ENCODE measurements around the gene TINAGL1.

The TINAGL1 gene

DNA sequence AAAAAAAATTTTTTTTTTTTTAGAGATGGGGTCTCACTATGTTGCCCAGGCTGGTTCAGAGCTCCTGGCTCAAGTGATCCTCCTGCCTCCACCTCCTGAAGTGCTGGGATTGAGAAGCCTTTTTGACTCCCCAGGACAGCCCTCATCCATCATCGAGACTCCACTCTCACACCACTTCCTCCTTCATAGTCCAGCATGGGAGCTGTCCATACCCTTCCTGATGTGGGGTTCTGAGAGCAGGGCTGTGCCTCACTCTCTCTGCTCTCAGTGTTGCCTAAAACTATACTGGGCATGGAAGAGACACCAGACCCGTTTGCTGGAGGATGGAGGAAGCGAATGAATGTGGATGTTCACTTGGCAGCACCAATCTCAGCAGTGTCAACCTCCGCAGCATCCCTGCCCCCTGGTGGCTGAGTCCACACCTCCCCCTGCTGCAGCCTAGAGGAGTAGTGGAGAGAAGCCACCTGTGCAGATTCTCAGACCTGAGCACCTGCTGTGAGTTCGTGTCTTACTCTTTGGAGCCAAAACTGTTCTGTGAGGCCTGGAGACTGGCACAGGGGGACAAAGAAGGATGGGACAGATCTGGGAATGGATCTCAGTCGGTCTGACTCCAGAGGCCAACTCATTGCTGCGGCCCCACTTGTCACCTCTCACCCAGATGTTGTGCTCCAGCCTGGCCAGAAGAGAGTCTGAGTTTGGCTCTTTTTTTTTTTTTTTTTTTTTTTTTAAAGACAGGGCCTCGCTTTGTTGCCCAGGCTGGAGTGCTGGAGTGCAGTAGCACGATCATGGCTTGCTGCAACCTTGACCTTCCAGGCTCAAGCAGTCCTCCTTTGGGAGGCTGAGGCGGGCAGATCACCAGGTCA, 17.7 kb downstream of the TINAGL1 start:
- peak; percentile 72 for FAIRE-seq
- peak; percentile 68 for DNase-seq (ENCODE audit: insufficient read length, low spot score)
- TF ChIP-seq POLR2A (IDR thresholded peaks at IDR 0.05; ENCODE audit: low read depth, low read length) = no peak

DNA sequence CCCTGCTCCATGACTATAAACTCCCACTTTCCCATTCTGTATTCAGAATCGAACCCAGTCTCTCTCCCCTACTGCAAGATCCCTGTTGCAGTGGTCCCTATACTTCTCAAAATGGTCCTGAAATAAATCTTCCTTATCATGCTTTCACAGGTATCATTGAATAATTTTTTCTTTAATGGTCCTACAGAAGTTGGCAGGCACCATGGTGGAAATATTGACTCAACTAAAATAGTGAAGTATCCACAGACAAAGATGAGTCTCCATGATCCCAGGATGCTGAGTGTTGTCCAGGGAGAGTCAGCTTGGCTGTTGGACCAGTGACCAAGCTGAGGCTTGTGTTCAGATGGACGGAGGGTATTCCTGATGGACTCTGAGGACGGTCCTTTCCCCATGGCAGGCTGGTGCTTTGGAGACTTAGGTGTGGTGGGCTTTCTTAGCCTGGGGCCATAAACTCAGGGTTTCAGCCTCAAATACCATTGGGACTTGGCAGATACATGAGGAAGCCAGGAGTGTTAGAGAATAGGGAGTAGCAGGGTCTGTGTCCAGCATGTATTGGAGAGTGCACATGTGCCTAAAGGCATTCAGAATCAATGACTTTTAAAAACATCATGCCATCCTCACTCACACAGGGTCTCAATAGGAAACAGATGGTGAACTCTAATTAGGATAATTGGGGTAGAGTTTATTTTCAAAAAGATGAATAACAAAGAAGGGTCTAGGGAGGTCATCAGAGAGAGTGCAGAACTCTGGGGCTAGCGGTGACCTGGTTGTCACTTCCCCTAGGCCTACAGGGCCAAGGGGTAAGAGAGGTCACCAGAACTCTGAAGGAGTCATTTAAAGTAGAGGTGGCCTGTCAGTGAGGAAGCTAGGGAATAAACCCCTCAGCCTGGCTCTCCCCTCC, 19.8 kb downstream of the TINAGL1 start:
- TF ChIP-seq POLR2A (IDR thresholded peaks at IDR 0.05; ENCODE audit: low read depth, low read length) = no peak
- FAIRE-seq (no peak), DNase-seq (ENCODE audit: insufficient read length, low spot score) (no peak)

DNA sequence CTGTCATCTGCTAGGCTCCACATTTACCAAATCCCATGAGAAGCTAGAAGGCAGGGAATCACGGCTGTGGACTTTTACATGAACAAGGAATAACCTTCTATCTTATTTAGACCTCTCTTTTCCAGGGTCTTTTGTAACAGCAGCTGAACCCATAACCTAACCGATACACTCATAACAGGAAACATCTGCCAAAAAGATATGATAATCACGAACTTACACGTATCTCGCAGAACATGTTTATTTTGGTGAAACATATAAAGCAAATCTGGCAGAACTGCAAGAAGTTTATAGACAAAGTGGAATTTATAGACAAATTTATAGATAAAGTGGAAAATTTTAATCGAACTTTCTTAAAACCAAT, 20.4 kb downstream of the TINAGL1 start:
- no peak for FAIRE-seq

DNA sequence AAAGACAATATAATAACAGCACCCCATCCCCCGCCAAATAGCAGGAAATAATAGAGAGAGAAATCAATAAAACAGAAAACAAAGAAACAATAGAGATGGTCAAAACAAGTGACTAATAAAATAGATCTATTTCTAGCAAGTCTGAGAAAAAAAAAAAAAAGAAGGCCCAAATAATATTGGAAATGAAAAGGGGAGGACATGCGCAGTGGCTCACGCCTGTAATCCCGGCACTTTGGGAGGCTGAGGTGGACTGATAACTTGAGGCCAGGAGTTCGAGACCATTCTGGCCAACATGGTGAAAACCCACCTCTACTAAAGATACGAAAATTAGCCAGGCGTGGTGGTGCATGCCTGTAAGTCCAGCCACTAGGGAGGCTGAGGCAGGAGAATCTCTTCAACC, 22.7 kb downstream of the TINAGL1 start:
- no peak for FAIRE-seq
- DNase-seq (ENCODE audit: insufficient read length, low spot score) = no peak
- TF ChIP-seq POLR2A (IDR thresholded peaks at IDR 0.05; ENCODE audit: low read depth, low read length) = no peak

More for the DNA sequence above, 20.4 kb downstream of the TINAGL1 start:
- DNase-seq (ENCODE audit: insufficient read length, low spot score) = no peak
- no peak for TF ChIP-seq POLR2A (IDR thresholded peaks at IDR 0.05; ENCODE audit: low read depth, low read length)

DNA sequence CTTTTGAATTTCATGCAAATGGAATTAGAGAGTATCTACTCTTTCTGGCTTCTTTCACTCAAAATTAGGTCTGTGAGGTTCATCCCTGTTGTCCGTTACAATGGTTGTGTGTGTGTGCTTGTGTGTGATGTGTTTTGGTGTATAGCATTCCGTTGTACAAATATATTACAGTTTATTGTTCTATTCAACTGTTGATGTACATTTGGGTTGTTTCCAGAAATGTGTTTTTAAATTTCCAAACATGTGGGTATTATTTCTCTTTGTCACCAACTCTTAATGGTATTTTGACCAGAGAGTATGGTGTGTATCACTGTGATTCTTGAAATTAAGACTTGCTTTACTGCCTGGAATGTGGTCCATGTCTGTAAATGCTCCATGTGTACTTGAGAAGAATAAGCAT, 24.3 kb downstream of the TINAGL1 start:
- no peak for FAIRE-seq
- no peak for TF ChIP-seq POLR2A (IDR thresholded peaks at IDR 0.05; ENCODE audit: low read depth, low read length)
- no peak for DNase-seq (ENCODE audit: insufficient read length, low spot score)

DNA sequence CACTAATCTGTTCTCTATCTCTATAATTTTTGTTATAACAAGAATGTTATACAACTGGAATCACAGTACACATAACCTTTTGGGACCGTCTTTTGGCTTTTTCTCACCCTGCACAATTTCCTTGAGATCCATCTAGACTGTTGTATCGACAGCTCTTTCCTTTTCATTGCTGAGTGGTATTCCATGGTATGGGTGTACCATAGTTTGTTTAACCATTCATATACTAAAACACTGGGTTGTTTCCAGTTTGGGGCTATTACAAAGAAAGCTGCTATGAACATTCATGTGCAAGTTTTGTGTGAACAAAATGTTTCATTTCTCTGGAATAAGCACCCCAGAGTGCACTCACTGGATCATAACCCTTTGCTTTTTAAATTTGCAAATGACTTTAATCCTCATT, 25.8 kb downstream of the TINAGL1 start:
- FAIRE-seq = no peak
- no peak for DNase-seq (ENCODE audit: insufficient read length, low spot score)
- no peak for TF ChIP-seq POLR2A (IDR thresholded peaks at IDR 0.05; ENCODE audit: low read depth, low read length)

DNA sequence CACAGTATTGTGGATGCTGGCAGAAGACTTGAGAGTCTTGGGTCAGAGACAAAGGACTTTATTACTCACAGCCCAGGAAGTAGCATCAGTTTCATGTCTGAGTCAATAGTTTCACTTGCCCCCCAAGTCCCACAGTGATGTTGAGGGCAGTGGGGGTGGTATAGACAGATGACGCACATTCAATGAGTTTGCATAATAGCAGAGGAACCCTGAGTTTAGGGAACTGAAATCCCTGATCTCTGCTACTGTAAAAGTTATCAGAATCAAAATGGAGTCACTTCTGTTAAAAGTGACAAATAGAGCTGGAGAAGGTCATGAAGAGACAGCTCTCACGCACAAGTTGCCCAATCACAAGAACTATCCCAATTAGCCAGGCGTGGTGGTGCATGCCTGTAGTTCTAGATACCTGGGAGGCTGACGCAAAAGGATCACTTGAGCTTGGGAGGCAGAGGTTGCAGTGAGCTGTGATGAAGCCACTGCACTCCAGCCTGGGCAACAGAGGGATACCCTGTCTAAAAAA, 29.7 kb downstream of the TINAGL1 start:
- DNase-seq (ENCODE audit: insufficient read length, low spot score) = no peak
- no peak for FAIRE-seq
- TF ChIP-seq POLR2A (IDR thresholded peaks at IDR 0.05; ENCODE audit: low read depth, low read length) = no peak

DNA sequence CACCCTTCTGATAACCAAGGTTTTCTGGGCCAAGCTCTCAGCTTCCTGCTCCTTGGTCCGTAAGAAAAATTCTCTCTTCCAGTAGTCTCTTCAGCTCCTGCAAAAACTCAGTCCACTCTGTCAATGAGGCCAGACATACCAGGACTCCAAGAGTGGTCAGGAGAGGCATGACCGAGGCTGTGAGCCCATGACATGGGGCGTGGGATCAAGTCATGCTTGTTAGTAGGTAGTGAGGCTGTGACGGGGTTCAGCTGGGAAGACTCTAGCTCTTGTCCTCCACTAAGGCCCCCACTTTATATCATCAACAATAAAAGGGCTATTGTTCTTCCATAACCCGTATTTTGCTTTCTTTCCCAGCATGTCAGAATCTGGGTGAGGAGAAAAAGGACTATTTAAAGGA, 31.0 kb downstream of the TINAGL1 start:
- TF ChIP-seq POLR2A (IDR thresholded peaks at IDR 0.05; ENCODE audit: low read depth, low read length) = no peak
- no peak for DNase-seq (ENCODE audit: insufficient read length, low spot score)
- FAIRE-seq = no peak

DNA sequence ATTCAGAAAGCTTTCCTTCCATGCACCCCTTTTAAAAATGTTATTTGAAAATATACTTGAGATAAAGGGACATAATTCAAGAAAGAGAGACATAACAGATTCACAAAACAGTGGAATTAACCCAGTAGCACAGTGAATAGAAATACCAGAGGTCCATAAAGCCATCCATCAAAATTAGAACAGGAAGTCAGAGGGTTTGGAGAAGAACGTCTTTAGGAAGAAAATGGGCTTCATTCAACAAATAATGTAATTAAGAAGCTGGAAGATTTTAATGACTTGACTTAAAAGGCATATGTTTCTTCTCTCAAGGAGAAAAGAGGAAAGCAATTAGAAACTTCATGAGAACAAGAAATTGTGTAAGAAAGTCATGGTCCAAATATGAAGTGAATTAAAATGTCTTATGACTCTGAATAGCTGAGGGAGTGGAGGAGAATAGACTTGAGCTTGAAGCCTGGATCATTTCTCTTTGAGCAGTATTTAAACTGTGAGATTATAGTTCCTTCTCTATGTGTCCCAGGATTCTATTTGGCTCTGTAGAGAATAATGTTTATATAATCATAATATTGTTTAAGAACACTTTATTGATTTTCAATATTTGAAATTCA, 33.3 kb downstream of the TINAGL1 start:
- TF ChIP-seq POLR2A (IDR thresholded peaks at IDR 0.05; ENCODE audit: low read depth, low read length) = no peak
- FAIRE-seq (no peak), DNase-seq (ENCODE audit: insufficient read length, low spot score) (no peak)

DNA sequence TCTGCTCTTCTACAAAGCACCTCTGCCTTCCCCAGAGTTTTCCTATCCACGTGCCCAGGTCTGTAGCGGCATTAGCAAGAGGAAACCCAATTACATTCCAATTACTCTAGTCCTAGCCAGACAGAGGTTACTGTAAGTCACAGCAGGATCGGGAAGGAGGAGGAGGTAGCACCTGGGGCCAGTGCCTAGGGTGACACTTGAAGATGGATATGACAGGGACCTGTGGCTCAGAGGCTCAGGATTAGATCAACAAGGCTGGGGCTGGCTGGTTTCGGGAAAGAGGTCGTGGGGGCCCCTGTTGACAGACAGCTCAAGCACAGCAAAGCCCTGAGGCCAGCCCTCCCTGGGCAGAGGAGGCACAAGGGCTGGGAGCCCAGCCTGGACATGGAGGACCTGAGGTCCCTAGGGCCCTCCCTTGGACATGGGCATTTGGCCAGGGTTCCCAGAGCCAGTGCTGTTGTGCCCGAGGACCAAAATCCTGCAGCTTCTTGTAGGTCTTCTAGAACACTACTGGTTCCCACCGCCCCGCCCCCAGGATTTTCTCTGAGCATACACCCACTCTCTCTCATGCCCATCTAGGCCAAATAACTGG, 38.2 kb downstream of the TINAGL1 start:
- DNase-seq (ENCODE audit: insufficient read length, low spot score) = no peak
- FAIRE-seq = no peak
- no peak for TF ChIP-seq POLR2A (IDR thresholded peaks at IDR 0.05; ENCODE audit: low read depth, low read length)

DNA sequence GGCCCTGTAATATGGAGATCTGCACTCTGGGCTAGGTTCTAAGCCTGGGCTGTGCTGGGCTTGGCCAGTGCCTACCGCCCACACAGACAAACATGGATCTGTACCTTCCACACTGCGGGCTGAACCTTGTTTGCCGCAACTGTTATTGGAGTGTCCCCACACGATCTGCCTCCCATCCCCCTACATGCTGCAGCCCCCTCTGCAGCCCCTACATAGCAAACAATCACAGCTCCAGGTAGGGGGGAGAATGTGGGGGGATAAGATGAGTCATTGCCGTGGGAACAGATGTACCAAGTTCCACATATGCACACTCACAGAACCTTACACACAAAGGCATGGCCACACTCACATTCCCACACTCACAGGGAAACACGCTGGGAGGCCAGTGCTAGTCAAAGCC, 39.1 kb downstream of the TINAGL1 start:
- DNase-seq (ENCODE audit: insufficient read length, low spot score) (no peak), FAIRE-seq (no peak)
- TF ChIP-seq POLR2A (IDR thresholded peaks at IDR 0.05; ENCODE audit: low read depth, low read length) = no peak

DNA sequence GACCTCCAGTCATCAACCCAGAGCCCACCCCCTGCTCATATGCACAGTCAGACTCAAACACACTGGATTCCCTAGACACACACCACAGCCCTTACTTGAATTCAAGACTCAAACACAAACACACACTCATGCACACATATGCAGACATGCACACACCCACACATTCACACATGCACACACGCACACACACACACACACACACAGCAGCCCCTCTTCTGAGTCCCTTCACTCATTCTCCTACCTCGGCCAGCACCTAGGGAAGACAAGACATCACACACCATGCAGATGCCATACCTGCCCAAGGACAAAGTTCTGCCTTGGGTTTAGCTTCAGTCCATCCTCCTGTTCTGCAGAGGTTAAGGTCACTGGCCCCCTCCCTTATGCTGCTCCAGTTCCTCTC, 39.6 kb downstream of the TINAGL1 start:
- TF ChIP-seq POLR2A (IDR thresholded peaks at IDR 0.05; ENCODE audit: low read depth, low read length) = no peak
- no peak for DNase-seq (ENCODE audit: insufficient read length, low spot score)
- FAIRE-seq = no peak

DNA sequence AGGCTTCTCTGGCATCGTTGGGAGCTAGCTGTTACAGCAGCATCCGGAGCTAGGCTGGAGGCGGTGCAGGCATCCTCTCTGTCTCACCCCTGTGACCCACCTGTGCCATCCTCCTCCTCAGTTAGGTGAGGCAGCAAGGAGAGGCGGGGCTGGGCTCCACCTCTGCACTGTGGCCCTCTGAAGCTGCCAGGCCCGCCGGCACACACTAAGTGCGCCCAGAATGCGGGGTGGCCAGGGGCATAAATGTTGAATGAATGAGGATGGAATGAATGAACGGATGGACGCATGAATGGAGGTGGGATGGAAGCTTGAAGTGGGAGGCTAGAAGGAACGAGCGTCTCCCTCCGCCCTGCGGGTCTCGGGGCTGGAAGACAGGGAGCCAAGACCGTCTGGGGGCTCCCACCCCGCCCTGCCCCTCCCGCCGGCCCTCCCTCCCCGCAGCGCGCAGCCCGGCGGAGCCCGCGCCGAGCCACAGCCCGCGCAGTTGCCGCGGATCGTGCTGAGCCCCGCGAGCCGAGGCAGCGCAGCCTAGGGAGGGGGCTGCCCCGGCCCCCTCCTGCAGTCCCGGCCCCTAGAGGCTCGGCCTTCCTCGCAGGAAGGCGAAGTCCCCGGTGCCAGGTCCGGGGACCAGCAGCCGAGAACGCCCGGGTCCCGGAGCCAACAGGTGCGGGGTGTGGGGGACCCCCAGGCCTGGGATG, 41.1 kb downstream of the TINAGL1 start, which contains the start of gene HCRTR1:
TSS of gene HCRTR1 (plus strand) at position 472 of the 698 bp plus-strand sequence. CDS start 1,504 bp downstream, outside the sequence.
- DNase-seq (ENCODE audit: insufficient read length, low spot score) (no peak), FAIRE-seq (no peak)
- TF ChIP-seq POLR2A (IDR thresholded peaks at IDR 0.05; ENCODE audit: low read depth, low read length) = no peak
